Activated CD4-positive, CD25-positive, alpha-beta regulatory T cell treated with anti-CD3 and anti-CD28 coated beads, Interleukin-2, amount 50 U/mL, for 72 hours (primary cell): ENCODE data around the gene MYADM.

Experiments used
- DNase-seq: peaks from one replicate; pipeline ENCODE4 v3.0.0; 2021

MYADM gene

GRCh38 chr19:53892301-53892980, 24.8 kb downstream of the MYADM start:
- DNase-seq = no peak

GRCh38 chr19:53892981-53893325, 25.3 kb downstream of the MYADM start:
- DNase-seq = no peak

- no peak for DNase-seq
Observed at GRCh38 chr19:53894707-53895106, 27.0 kb downstream of the MYADM start.

- DNase-seq = no peak
Observed at GRCh38 chr19:53896682-53897081, 29.0 kb downstream of the MYADM start.

GRCh38 chr19:53897459-53897858, 29.8 kb downstream of the MYADM start:
- no peak for DNase-seq

GRCh38 chr19:53898166-53898565, 30.5 kb downstream of the MYADM start:
- DNase-seq = no peak

- DNase-seq = no peak
Observed at GRCh38 chr19:53898636-53899341, 31.1 kb downstream of the MYADM start.

GRCh38 chr19:53900191-53900860, 32.6 kb downstream of the MYADM start:
- no peak for DNase-seq

- DNase-seq = no peak
Observed at GRCh38 chr19:53903055-53903680, 35.5 kb downstream of the MYADM start.

GRCh38 chr19:53904909-53905308, 37.2 kb downstream of the MYADM start:
- DNase-seq = no peak

GRCh38 chr19:53905787-53906186, 38.1 kb downstream of the MYADM start:
- no peak for DNase-seq

- DNase-seq = peak; percentile 84
Observed at GRCh38 chr19:53906211-53907192, 38.8 kb downstream of the MYADM start.

GRCh38 chr19:53907193-53907581, 39.5 kb downstream of the MYADM start:
- no peak for DNase-seq

- no peak for DNase-seq
Observed at GRCh38 chr19:53907690-53908089, 40.0 kb downstream of the MYADM start.

- peak; percentile 62 for DNase-seq
Observed at GRCh38 chr19:53908106-53908934, 40.6 kb downstream of the MYADM start.

- no peak for DNase-seq
Observed at GRCh38 chr19:53908935-53909415, 41.3 kb downstream of the MYADM start, which contains the start of gene CACNG7. Gene CACNG7, plus strand, starts transcription at chr19:53909278. Its CDS starts 3,554 bp downstream, at chr19:53912832.

GRCh38 chr19:53909471-53910169, 41.9 kb downstream of the MYADM start:
- DNase-seq = no peak

GRCh38 chr19:53910170-53910518, 42.5 kb downstream of the MYADM start:
- no peak for DNase-seq

GRCh38 chr19:53912653-53913052, 45.0 kb downstream of the MYADM start:
- no peak for DNase-seq

GRCh38 chr19:53915000-53915399, 47.3 kb downstream of the MYADM start:
- no peak for DNase-seq

- DNase-seq = no peak
Observed at GRCh38 chr19:53916004-53916403, 48.3 kb downstream of the MYADM start.
